GM18499 (cell line): ENCODE data around the gene FUT9.

Experiments used
- ATAC-seq: cut with Tn5 transposase; IDR thresholded peaks from one replicate; pipeline ENCODE4 v1.9.1; 2021; ENCODE audit warnings: moderate number of reproducible peaks; ENCODE audit not compliant: insufficient read depth, unreplicated experiment

FUT9 gene

GRCh38 chr6:96015518-96016333 lies at the start of gene FUT9:
Gene FUT9, plus strand, starts transcription at chr6:96015974. Its CDS starts 187,182 bp downstream, at chr6:96203156.
- ATAC-seq = no peak

GRCh38 chr6:95967594-95967993 lies 48.2 kb upstream of the FUT9 start:
- no peak for ATAC-seq

DNA sequence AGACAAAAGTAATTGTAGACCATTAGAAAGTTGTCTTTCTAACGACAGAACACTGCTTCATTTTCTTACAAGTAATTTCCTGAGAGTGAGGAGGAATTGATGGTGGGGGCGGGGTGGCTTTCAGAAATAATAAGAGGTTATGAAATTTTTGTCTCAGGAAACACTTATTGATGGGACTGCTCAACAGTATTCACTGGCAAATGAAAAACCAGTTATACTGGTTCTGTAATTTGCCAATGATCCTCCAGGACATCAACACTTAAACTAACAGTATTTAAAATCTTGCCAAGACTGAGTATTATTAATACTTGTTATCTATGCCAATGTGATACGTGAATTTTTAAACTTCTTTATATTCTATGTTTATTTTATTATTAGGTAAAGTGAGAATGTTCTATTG lies 41.8 kb upstream of the FUT9 start:
- ATAC-seq = no peak

GRCh38 chr6:95978230-95978629 lies 37.5 kb upstream of the FUT9 start:
- no peak for ATAC-seq

GRCh38 chr6:95991906-95992305 lies 23.9 kb upstream of the FUT9 start:
- ATAC-seq = no peak

DNA sequence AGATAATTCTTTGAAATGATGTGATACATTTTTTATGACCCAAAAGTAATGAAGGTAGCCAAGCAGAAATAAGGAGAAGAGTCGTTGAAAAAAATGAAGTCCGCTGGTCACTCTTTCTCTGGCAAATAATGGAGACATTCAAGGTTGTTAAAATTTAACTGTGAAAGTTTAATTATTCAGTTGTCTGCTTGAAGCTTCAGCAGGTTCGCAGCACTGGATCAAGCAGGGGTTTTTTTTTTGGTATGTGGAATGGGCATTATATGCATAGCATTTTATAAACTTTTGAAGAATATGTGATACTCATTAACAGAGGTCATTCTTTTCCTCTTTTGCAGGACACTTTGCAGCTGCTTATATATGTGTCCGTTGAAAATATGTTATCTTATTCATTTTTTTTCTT lies 21.6 kb upstream of the FUT9 start:
- no peak for ATAC-seq

GRCh38 chr6:95998133-95998532 lies 17.6 kb upstream of the FUT9 start:
- ATAC-seq = no peak

DNA sequence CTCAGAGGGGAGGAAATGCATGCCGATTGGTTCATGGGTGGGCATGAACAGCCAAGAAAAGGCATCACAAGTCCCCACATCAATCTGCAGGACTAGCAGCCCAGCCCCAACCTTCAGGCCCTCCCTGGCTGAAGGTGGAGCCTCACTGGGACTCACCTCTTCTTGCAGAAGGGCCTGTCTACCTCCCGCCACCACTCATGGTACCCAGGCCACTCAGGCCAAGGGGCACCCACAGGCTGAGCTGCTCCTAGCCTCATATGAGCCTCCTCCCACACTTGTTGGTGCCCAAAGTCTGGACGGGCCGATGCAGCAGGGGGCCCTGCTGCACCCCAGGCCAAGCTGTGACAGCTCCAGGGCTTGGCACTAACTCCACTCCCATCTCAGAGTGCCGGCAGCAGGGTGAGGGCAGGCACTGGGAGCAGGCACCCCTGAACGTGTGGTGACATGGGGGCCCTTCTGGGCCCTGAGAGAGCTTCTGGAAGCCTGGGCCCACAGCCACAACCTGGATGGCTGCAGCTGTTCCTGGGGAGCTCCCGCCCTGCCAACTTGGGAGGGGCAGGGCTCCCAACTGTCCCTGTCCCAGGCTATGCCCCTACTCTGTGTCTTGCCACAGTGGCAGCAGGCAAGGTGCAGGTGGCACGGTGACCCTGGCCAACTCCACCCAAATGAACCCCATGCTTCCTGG lies 13.7 kb upstream of the FUT9 start:
- no peak for ATAC-seq

DNA sequence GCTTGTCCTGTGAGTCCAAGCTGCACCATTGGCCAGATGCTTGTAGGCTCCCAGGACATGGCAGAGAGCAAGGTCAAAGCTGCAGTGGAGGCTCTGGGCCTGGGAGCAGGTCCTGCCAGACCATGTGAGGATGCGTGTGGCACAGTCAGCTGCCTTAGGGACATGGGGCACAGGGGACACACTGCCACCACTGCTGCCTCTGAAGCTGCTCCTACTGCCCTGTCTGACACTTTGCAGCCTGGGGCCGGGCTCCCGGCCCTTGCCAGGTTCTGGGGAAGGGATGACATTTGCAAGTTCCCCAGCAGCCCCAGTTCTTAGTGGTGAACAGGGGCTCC lies 13.2 kb upstream of the FUT9 start:
- no peak for ATAC-seq

DNA sequence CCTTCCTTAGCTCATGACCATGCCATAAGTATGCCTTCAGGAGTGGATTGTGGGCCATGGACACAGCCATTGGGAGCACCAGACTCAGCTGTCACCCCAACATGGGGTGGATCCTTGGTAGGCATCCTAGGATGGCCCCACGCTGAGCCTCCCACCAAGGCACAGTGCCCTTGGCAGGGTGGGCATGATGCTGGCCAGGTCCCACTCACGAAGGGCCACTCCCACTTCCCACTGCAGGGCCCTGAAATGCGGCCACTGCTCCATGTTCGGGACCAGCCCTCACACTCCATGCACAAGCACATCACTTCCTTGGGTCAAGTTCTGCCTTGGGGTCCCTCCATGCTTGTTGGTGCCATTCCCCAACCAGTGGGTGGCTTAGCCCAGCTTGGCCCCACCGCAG lies 12.9 kb upstream of the FUT9 start:
- ATAC-seq = no peak

DNA sequence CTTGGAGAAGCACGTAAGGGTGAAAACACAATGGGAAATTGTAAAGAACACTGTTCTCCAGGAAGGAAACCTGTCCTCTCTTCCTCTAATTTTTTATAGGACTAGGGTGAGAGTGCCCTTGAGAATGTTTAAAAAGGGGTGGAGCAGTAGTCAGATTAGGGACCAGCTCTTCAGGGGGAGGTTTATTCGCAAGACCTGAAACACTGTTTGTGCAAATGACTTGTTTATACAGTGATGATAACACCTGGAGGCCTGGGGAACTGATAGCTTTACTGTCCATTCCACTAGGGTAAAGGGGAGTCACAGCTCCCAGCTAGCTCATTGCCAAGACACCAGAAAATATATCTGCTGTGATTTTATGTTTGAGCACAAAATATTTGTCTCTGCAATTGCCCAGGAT lies 8.1 kb upstream of the FUT9 start:
- ATAC-seq = no peak

DNA sequence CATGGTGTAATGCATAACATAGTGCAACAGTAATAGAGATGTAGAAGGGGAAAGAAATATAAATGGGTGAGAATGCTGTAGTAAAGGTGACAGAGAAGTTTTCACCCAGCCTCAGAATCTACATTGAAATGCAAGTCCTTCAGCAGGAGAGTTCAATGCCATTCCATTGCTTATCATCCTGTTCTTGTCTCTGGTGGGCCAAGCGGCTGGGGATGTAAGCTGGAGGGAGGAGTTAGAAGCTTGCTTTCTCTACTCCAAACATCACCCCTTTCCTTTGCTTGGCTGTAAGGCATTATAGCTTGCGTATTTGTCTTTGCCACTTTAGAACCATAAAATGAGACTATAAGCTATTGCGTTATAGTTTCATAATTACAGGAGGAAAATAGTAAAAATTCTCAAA lies 2.2 kb upstream of the FUT9 start:
- no peak for ATAC-seq

DNA sequence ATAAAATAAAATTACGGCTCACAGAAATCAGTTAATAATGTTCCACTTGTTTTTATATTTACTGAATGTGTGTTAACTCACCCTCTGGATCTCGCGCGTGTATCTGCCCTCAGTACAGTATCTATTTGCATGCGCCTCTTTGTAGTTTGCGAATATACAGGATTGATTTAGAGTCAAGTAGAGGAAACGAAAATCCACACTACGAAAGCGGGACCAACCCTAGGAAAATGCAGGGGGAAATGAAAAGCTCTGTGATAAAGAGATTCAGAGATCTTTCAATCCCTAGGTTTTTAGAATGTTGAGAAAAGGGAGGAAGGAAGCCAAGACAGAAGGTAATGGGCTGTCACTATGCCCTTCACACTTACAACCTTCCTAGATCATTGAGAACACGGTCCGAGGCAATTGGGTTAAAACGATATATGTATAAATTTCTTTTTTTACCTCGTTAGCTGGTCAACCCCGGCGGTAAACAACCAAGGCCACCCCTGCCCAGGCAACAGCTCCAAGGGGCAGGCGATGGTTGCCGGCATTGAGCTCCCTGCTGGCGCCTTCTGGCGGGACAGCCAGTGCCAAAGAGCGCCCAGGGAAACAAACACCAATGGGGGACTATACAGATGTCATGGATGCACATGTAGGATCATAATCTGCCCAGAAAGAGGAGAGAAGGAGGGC lies 792 bp upstream of the FUT9 start:
- no peak for ATAC-seq

DNA sequence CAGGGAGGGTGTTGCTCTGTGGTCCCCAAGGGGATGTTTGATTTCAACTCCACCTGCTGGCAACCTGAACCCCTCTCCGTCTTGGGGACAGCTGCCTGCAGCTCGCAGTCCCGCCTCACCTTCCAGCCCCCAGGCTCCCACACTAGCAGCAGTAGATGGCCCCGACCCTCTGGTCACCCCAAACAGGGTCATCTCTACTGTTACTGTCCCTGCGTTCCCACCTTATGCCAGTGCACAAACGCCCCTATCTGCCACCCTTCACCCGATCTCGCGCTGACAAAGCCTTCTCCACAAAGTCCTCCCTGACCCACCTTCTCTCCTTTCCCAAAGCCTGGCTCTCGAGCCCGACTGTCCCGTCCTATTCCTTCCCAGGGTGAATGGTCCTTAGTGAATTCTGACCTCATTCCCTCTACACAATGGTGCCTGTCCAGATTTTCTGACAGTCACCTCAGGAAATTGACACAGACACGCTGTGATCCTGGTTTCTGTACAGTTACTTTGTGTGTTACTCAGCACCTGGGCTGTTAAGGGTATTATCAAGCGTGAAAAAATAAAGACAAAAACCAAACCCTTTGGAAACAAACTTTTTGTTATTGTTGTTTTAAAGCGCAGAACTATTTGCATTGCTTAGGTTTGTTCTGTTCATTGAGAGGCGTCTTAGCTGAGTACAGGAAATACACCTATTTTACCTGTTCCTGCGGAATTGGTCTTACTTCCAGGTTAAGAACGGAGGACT lies 728 bp downstream of the FUT9 start:
- no peak for ATAC-seq

DNA sequence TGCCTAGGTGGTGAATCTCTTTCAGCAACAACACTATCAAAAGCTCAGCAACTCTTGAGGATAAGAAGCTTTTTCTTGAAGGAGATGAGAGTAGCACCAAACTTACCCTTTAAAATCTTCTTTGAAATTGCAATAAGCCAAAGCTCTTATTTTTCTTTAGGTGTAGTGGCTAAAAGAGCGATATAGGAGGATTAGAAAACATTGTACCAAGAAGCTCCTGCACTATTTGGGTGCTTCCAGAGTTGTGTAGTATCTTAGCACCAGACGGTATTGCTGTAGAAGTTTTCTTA lies 1.2 kb downstream of the FUT9 start:
- no peak for ATAC-seq

DNA sequence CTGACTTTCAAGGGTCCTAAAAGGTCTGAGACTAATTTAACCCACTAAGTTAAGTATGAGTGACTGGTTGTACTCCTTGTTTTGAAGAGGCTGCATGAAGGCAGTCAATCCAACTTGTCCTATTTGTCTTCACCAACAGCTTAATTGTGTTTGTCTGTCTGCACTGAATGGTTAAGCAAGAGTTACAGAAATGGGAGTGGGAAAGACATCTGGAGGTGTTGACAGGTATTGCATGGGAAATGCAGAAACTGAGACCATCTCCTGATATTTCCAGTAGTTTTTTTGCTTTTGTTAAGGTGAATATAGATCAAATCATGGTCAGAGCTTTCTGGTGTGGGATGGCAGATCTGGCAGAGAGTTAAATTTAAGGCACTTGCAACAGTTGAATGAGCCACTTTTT lies 6.5 kb downstream of the FUT9 start:
- no peak for ATAC-seq

DNA sequence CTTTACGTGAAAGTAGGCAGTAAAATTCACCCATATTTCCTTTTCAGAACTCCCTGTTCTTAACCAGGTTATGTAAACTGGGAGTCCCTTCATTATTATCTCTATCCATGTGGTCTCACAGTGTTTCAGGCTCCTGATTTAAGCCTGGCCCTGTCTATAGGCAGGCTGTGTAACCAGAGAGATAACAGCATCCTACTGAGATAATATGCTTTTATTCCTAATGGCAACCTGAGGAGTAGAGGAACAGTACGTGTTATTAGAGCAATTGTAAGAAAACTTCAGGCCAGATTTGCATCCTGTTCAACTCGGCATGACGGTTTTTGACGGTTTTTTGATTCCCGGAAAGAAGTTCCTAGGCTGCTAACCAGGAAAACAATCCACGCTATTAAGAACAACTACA lies 16.9 kb downstream of the FUT9 start:
- no peak for ATAC-seq

GRCh38 chr6:96051555-96051954 lies 35.8 kb downstream of the FUT9 start:
- ATAC-seq = no peak

GRCh38 chr6:96058082-96058481 lies 42.3 kb downstream of the FUT9 start:
- no peak for ATAC-seq

DNA sequence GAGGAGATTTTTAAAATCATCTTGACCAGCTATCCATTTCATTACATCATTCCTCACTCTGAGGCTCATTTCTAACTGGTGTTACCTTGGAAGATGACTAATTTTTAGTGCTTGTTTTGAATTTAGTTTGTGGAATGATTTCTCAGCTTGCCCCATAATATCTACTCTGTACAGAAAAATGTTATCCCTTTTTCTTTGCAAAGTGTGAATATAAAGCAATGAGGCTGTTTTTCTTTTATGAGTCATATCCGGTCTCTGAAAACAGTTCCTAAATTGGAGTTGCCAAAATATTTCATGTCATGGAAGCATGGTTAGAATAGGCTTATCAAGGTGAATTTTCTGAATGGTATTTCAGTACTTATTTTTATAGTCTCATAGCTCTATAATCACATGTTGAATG lies 43.8 kb downstream of the FUT9 start:
- no peak for ATAC-seq

DNA sequence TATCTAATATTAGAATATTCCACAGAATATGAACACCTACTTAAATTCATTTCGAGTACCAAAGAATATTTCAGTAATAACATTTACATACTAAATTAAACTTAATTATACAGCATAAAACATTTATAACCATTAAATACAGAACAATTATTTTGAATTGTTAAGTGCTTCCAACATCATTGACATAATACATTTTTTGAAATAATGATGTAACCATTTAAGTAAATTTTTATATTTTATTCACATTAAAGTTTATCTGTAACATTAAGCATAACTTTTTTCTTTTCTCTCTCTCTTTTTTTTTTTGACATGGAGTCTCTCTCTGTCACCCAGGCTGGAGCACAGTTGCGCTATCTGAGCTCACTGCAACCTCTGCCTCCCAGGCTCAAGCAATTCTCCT lies 44.5 kb downstream of the FUT9 start:
- ATAC-seq = no peak
